WTC11 (cell line): ENCODE measurements around the gene LRRC57. TPM values are rescaled to one million over a fixed set of nuclear protein-coding genes. Genes with fewer than 3 reads are reported as not detected.
A peak's percentile ranks its signal among the peaks of the same experiment; 100 is the strongest.

ENCODE experiments used
- ATAC-seq: fragments of 200-7000 bp; cut with Tn5 transposase; 2 replicates; pipeline ENCODE4 v1.10.0; 2021; ENCODE audit warnings: mild to moderate bottlenecking, moderate library complexity
- CTCF ChIA-PET: fragments of 300-600 bp; sonication (Branson Sonifier 250); formaldehyde crosslinking; loops from one replicate; lab custom pipeline; 2021; ENCODE audit warnings: antibody characterized with exemption; lab: Charles Lee
- POLR2A ChIA-PET: fragments of 350-600 bp; sonication (Branson Sonifier 250); formaldehyde crosslinking; loops from one replicate; lab custom pipeline; 2021; ENCODE audit warnings: antibody characterized with exemption; lab: Charles Lee
- DNase-seq: peaks from one replicate; pipeline ENCODE4 v3.0.0; 2021; ENCODE audit warnings: low spot score
- H3K27ac Mint-ChIP-seq: 2 replicates; pipeline ENCODE4 v1.8.0; 2021; ENCODE audit warnings: mixed read lengths
- H3K27me3 Mint-ChIP-seq: 2 replicates; pipeline ENCODE4 v1.8.0; 2021; ENCODE audit warnings: low read depth, mild to moderate bottlenecking, moderate library complexity, mixed read lengths
- H3K36me3 Mint-ChIP-seq: 2 replicates; pipeline ENCODE4 v1.8.0; 2021; ENCODE audit warnings: mixed read lengths
- H3K4me1 Mint-ChIP-seq: 2 replicates; pipeline ENCODE4 v1.8.0; 2022; ENCODE audit warnings: mixed read lengths
- H3K4me3 Mint-ChIP-seq: 2 replicates; pipeline ENCODE4 v1.8.0; 2021; ENCODE audit warnings: mild to moderate bottlenecking, moderate library complexity, mixed read lengths
- H3K9me3 Mint-ChIP-seq: 2 replicates; pipeline ENCODE4 v1.8.0; 2021; ENCODE audit warnings: mixed read lengths
- FOXJ3 ChIP-seq: sonication (generic); formaldehyde crosslinking; IDR thresholded peaks from 2 replicates; pipeline ENCODE4 v1.9.0; 2021; ENCODE audit warnings: missing genetic modification reagents, mild to moderate bottlenecking, borderline replicate concordance
- GTF2I ChIP-seq: fragments of 250-450 bp; sonication (Bioruptor Pico); conservative IDR thresholded peaks from 2 replicates; pipeline ENCODE4 v1.4.0; 2021; ENCODE audit warnings: mild to moderate bottlenecking
- NFYB ChIP-seq: sonication (generic); formaldehyde crosslinking; conservative IDR thresholded peaks from 2 replicates; pipeline ENCODE4 v1.8.0; 2022; ENCODE audit warnings: low read depth, missing genetic modification reagents
- NR1H2 ChIP-seq: sonication (generic); formaldehyde crosslinking; IDR thresholded peaks from 2 replicates; pipeline ENCODE4 v1.9.0; 2021; ENCODE audit warnings: mild to moderate bottlenecking, moderate library complexity, missing genetic modification reagents
- RELA ChIP-seq: sonication (generic); formaldehyde crosslinking; IDR thresholded peaks from 2 replicates; pipeline ENCODE4 v1.8.1; 2022; ENCODE audit warnings: missing genetic modification reagents, mild to moderate bottlenecking, borderline replicate concordance
- SMAD3 ChIP-seq: sonication (generic); formaldehyde crosslinking; IDR thresholded peaks from 2 replicates; pipeline ENCODE4 v1.8.0; 2022; ENCODE audit warnings: missing genetic modification reagents, mild to moderate bottlenecking, borderline replicate concordance
- ZNF138 ChIP-seq: sonication (generic); formaldehyde crosslinking; conservative IDR thresholded peaks from 2 replicates; pipeline ENCODE4 v1.8.1; 2022; ENCODE audit warnings: mild to moderate bottlenecking, moderate library complexity, missing genetic modification reagents
- ZNF219 ChIP-seq: sonication (generic); formaldehyde crosslinking; IDR thresholded peaks from 2 replicates; pipeline ENCODE4 v1.8.0; 2023; ENCODE audit warnings: missing genetic modification reagents, mild to moderate bottlenecking, borderline replicate concordance
- ZNF232 ChIP-seq: sonication (generic); formaldehyde crosslinking; IDR thresholded peaks from 2 replicates; pipeline ENCODE4 v1.8.0; 2022; ENCODE audit warnings: mild to moderate bottlenecking, missing genetic modification reagents
- ZNF281 ChIP-seq: sonication (generic); formaldehyde crosslinking; IDR thresholded peaks from 2 replicates; pipeline ENCODE4 v1.8.0; 2023; ENCODE audit warnings: mild to moderate bottlenecking, missing genetic modification reagents
- ZNF396 ChIP-seq: fragments of 250-450 bp; sonication (Bioruptor Pico); IDR thresholded peaks from 2 replicates; pipeline ENCODE4 v1.8.0; 2021; ENCODE audit warnings: mild to moderate bottlenecking, moderate library complexity, borderline replicate concordance
- total RNA-seq: library from RNA; stranded (reverse); gene quantifications from 3 replicates; pipeline ENCODE4 v1.2.3, GENCODE V29; 2021
- TF ChIP-seq, protein P1 (sequence below): sonication (generic); formaldehyde crosslinking; IDR thresholded peaks from 2 replicates; pipeline ENCODE4 v1.8.1; 2022; ENCODE audit warnings: low read depth, missing genetic modification reagents, borderline replicate concordance
- TF ChIP-seq, protein P2 (sequence below): sonication (generic); formaldehyde crosslinking; IDR thresholded peaks from 2 replicates; pipeline ENCODE4 v1.8.0; 2022; ENCODE audit warnings: mild to moderate bottlenecking, missing genetic modification reagents
- TF ChIP-seq, protein P3 (sequence below): sonication (generic); formaldehyde crosslinking; IDR thresholded peaks from 2 replicates; pipeline ENCODE4 v1.8.0; 2022; ENCODE audit warnings: mild to moderate bottlenecking, missing genetic modification reagents
- TF ChIP-seq, protein P4 (sequence below): sonication (generic); formaldehyde crosslinking; IDR thresholded peaks from 2 replicates; pipeline ENCODE4 v1.8.1; 2022; ENCODE audit warnings: mild to moderate bottlenecking, missing genetic modification reagents, moderate library complexity, borderline replicate concordance
- TF ChIP-seq, protein P5 (sequence below): sonication (generic); formaldehyde crosslinking; conservative IDR thresholded peaks from 2 replicates; pipeline ENCODE4 v1.8.1; 2023; ENCODE audit warnings: mild to moderate bottlenecking, low read depth, missing genetic modification reagents, moderate library complexity
- TF ChIP-seq, protein P6 (sequence below): fragments of 250-450 bp; sonication (Bioruptor Pico); IDR thresholded peaks from 2 replicates; pipeline ENCODE4 v1.9.0; 2021; ENCODE audit warnings: mild to moderate bottlenecking
- TF ChIP-seq, protein P7 (sequence below): fragments of 250-450 bp; sonication (Bioruptor Pico); IDR thresholded peaks from 2 replicates; pipeline ENCODE4 v1.9.0; 2021; ENCODE audit warnings: mild to moderate bottlenecking
- TF ChIP-seq, protein P8 (sequence below): sonication (generic); formaldehyde crosslinking; IDR thresholded peaks from 2 replicates; pipeline ENCODE4 v1.8.0; 2022; ENCODE audit warnings: mild to moderate bottlenecking, missing genetic modification reagents

LRRC57 gene
- total RNA-seq, 1 experiment from 2014 or later: 13.3 TPM

DNA sequence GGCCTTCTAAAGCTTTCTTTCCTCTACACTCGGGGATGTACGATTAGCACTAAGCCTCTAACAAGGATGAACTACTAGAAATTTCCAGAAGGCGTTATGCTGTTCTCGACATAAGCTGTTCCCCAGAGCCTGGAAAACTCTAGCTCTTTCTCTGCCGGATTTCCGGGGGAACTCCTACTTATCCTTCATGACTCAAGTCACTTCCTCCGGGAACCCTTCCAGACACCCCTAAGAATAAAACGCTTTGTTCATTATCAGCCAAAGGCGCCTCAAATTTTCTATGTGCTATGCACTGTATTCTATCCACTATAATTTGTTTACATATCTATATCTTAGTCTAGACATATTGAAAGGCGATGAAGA, 53.6 kb downstream of the LRRC57 start:
- Mint-ChIP-seq H3K4me3 (peak overlapping the region; percentile 92), H3K27me3 (no peaks in the 10 kb centered on the region), H3K4me1 (peaks cover 39% of the 10 kb centered on the region), H3K9me3 (no peaks in the 10 kb centered on the region), H3K27ac (peak overlapping the region; percentile 94), H3K36me3 (no peaks in the 10 kb centered on the region)
- ATAC-seq (no peak), DNase-seq (no peak)
- CTCF ChIA-PET: interaction anchor here (1.0 to 1.6 kb wide), 2 partner anchors 110 to 357 kb away, joined by 3 to 4 read pairs; no protein-coding TSS in a partner anchor
- no peak for TF ChIP-seq NR1H2 (CRISPR knock-in tag)
- no peak for TF ChIP-seq ZNF138 (CRISPR knock-in tag)
- TF ChIP-seq RELA (CRISPR knock-in tag): no peak
- TF ChIP-seq, protein P1, sequence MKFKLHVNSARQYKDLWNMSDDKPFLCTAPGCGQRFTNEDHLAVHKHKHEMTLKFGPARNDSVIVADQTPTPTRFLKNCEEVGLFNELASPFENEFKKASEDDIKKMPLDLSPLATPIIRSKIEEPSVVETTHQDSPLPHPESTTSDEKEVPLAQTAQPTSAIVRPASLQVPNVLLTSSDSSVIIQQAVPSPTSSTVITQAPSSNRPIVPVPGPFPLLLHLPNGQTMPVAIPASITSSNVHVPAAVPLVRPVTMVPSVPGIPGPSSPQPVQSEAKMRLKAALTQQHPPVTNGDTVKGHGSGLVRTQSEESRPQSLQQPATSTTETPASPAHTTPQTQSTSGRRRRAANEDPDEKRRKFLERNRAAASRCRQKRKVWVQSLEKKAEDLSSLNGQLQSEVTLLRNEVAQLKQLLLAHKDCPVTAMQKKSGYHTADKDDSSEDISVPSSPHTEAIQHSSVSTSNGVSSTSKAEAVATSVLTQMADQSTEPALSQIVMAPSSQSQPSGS: no peak
- no peak for TF ChIP-seq SMAD3 (CRISPR knock-in tag)
- TF ChIP-seq, protein P2, sequence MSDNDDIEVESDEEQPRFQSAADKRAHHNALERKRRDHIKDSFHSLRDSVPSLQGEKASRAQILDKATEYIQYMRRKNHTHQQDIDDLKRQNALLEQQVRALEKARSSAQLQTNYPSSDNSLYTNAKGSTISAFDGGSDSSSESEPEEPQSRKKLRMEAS: no peak
- no peak for TF ChIP-seq ZNF232 (CRISPR knock-in tag)
- TF ChIP-seq, protein P3, sequence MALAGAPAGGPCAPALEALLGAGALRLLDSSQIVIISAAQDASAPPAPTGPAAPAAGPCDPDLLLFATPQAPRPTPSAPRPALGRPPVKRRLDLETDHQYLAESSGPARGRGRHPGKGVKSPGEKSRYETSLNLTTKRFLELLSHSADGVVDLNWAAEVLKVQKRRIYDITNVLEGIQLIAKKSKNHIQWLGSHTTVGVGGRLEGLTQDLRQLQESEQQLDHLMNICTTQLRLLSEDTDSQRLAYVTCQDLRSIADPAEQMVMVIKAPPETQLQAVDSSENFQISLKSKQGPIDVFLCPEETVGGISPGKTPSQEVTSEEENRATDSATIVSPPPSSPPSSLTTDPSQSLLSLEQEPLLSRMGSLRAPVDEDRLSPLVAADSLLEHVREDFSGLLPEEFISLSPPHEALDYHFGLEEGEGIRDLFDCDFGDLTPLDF (CRISPR knock-in tag): no peak
- TF ChIP-seq, protein P4, sequence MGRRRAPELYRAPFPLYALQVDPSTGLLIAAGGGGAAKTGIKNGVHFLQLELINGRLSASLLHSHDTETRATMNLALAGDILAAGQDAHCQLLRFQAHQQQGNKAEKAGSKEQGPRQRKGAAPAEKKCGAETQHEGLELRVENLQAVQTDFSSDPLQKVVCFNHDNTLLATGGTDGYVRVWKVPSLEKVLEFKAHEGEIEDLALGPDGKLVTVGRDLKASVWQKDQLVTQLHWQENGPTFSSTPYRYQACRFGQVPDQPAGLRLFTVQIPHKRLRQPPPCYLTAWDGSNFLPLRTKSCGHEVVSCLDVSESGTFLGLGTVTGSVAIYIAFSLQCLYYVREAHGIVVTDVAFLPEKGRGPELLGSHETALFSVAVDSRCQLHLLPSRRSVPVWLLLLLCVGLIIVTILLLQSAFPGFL (CRISPR knock-in tag): no peak
- no peak for TF ChIP-seq GTF2I
- TF ChIP-seq, protein P5, sequence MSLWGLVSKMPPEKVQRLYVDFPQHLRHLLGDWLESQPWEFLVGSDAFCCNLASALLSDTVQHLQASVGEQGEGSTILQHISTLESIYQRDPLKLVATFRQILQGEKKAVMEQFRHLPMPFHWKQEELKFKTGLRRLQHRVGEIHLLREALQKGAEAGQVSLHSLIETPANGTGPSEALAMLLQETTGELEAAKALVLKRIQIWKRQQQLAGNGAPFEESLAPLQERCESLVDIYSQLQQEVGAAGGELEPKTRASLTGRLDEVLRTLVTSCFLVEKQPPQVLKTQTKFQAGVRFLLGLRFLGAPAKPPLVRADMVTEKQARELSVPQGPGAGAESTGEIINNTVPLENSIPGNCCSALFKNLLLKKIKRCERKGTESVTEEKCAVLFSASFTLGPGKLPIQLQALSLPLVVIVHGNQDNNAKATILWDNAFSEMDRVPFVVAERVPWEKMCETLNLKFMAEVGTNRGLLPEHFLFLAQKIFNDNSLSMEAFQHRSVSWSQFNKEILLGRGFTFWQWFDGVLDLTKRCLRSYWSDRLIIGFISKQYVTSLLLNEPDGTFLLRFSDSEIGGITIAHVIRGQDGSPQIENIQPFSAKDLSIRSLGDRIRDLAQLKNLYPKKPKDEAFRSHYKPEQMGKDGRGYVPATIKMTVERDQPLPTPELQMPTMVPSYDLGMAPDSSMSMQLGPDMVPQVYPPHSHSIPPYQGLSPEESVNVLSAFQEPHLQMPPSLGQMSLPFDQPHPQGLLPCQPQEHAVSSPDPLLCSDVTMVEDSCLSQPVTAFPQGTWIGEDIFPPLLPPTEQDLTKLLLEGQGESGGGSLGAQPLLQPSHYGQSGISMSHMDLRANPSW (CRISPR knock-in tag): no peak
- TF ChIP-seq FOXJ3 (CRISPR knock-in tag): no peak
- TF ChIP-seq ZNF281 (CRISPR knock-in tag): no peak
- no peak for TF ChIP-seq ZNF219
- POLR2A ChIA-PET: interaction anchor here (0.5 to 1.4 kb wide), 6 partner anchors 10 to 231 kb away, joined by 3 to 10 read pairs (median 3); no protein-coding TSS in a partner anchor

GRCh38 chr15:42493679-42494078, 54.9 kb downstream of the LRRC57 start:
- Mint-ChIP-seq H3K4me1 (peaks cover 28% of the 10 kb centered on the region), H3K27ac (0 out of 2 replicates have a peak overlapping the region, but pooled peaks have one; percentile 30)
- TF ChIP-seq NFYB (CRISPR knock-in tag) (no peak), ZNF396 (CRISPR knock-in tag) (no peak)
- TF ChIP-seq, protein P6, sequence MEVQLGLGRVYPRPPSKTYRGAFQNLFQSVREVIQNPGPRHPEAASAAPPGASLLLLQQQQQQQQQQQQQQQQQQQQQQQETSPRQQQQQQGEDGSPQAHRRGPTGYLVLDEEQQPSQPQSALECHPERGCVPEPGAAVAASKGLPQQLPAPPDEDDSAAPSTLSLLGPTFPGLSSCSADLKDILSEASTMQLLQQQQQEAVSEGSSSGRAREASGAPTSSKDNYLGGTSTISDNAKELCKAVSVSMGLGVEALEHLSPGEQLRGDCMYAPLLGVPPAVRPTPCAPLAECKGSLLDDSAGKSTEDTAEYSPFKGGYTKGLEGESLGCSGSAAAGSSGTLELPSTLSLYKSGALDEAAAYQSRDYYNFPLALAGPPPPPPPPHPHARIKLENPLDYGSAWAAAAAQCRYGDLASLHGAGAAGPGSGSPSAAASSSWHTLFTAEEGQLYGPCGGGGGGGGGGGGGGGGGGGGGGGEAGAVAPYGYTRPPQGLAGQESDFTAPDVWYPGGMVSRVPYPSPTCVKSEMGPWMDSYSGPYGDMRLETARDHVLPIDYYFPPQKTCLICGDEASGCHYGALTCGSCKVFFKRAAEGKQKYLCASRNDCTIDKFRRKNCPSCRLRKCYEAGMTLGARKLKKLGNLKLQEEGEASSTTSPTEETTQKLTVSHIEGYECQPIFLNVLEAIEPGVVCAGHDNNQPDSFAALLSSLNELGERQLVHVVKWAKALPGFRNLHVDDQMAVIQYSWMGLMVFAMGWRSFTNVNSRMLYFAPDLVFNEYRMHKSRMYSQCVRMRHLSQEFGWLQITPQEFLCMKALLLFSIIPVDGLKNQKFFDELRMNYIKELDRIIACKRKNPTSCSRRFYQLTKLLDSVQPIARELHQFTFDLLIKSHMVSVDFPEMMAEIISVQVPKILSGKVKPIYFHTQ (CRISPR knock-in tag): no peak
- TF ChIP-seq, protein P7, sequence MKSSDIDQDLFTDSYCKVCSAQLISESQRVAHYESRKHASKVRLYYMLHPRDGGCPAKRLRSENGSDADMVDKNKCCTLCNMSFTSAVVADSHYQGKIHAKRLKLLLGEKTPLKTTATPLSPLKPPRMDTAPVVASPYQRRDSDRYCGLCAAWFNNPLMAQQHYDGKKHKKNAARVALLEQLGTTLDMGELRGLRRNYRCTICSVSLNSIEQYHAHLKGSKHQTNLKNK: no peak
- TF ChIP-seq, protein P8, sequence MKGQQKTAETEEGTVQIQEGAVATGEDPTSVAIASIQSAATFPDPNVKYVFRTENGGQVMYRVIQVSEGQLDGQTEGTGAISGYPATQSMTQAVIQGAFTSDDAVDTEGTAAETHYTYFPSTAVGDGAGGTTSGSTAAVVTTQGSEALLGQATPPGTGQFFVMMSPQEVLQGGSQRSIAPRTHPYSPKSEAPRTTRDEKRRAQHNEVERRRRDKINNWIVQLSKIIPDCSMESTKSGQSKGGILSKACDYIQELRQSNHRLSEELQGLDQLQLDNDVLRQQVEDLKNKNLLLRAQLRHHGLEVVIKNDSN (CRISPR knock-in tag): no peak
- TF ChIP-seq, protein P1: no peak

More at GRCh38 chr15:42493679-42494078, 54.9 kb downstream of the LRRC57 start:
- Mint-ChIP-seq H3K27me3 (no peaks in the 10 kb centered on the region), H3K36me3 (no peaks in the 10 kb centered on the region), H3K9me3 (no peaks in the 10 kb centered on the region), H3K4me3 (no peak overlapping the region)
- no peak for DNase-seq
- CTCF ChIA-PET: no interaction called here
- ATAC-seq: no peak
- POLR2A ChIA-PET: no interaction called here
